ENCODE results near the gene RHOJ. TPM values are rescaled to one million over a fixed set of nuclear protein-coding genes. Genes with fewer than 3 reads are reported as not detected.
A peak's percentile ranks its signal among the peaks of the same experiment; 100 is the strongest.

The RHOJ gene
- total and polyA plus RNA-seq, 2 of the 4 experiments (the other 2 are of a cell fraction), result 9.5 to 33.9 TPM

- H3K4me2 ChIP-seq (ENCODE audit: low read depth, low read length), result no peak overlapping the region
- no peak overlapping the region for H3K4ac ChIP-seq (ENCODE audit: low read depth, low read length)
- WGBS, 2 experiments (ENCODE audit: extremely low coverage in 2 of 2, insufficient read length in 1 of 2), result no CpG with 5 or more reads among the region's 3 CpGs
- BruUV-seq (replicated peaks), result no TSS peak
- H2AK9ac ChIP-seq (replicated peaks; ENCODE audit: low read depth, low read length, poor library complexity), result no peak overlapping the region
- H2AFZ ChIP-seq (replicated peaks; ENCODE audit: low read length, poor library complexity), result no peak overlapping the region
- intact Hi-C loops (cut with micrococcal nuclease) (loop anchor here (10.0 kb wide), 1 partner anchor 1014 kb away; no protein-coding TSS in a partner anchor), dilution Hi-C loops (cut with HindIII; ENCODE audit: low sequenced_read_pairs, unreplicated experiment) (no loop called here), in situ Hi-C loops (cut with MboI; ENCODE audit: low sequenced_read_pairs) (no loop called here)
- H3K14ac ChIP-seq (replicated peaks; ENCODE audit: low read depth, low read length), result no peak overlapping the region; the same call in 1 of the 2 replicates
- no peak overlapping the region for H2BK120ac ChIP-seq (ENCODE audit: low read depth, low read length)
- no peaks in the 10 kb centered on the region for H3K36me3 ChIP-seq (ENCODE audit: control insufficient read depth, insufficient read depth, low read length)
- DNase-seq (peak; percentile 46), ATAC-seq (ENCODE audit: low read depth) (no peak)
- no peak overlapping the region for H3K4me3 ChIP-seq (ENCODE audit: insufficient read depth, low read depth, low read length)
- H3K18ac ChIP-seq (ENCODE audit: low read depth, low read length), result no peak overlapping the region
- ChIA-PET CTCF (no interaction called here), POLR2A (ENCODE audit: unreplicated experiment) (no interaction called here)
- H4K8ac ChIP-seq (ENCODE audit: low read depth in 2 of 2, low read length in 2 of 2), result no peak overlapping the region
- H3K9ac ChIP-seq (ENCODE audit: low read depth, low read length), result no peak overlapping the region
- no peak overlapping the region for H3K56ac ChIP-seq (ENCODE audit: extremely low read depth, insufficient read depth, low read length)
- H2BK5ac ChIP-seq (ENCODE audit: low read depth, low read length, poor library complexity, severe bottlenecking), result no peak overlapping the region
- H2BK20ac ChIP-seq (ENCODE audit: low read depth, low read length), result no peak overlapping the region
- H2AK5ac ChIP-seq (ENCODE audit: low read depth, low read length), result no peak overlapping the region
- H3K27me3 ChIP-seq (ENCODE audit: control insufficient read depth, insufficient read depth, low read length), result no peaks in the 10 kb centered on the region; the same call in 1 of the 2 replicates
- no peak overlapping the region for H4K91ac ChIP-seq (ENCODE audit: insufficient read depth, low read depth, low read length)
- H4K20me1 ChIP-seq (ENCODE audit: insufficient read depth, low read length), result no peaks in the 10 kb centered on the region
- H3K27ac ChIP-seq (ENCODE audit: insufficient read depth, low read length), result no peak overlapping the region
- no peak overlapping the region for H4K5ac ChIP-seq (ENCODE audit: low read depth, low read length)
- H3K9me3 ChIP-seq (ENCODE audit: control insufficient read depth, insufficient read depth, low read length), result 0 out of 2 replicates have a peak, but pooled peaks cover 2% of the 10 kb centered on the region
- H3K23ac ChIP-seq (ENCODE audit: low read depth, low read length), result no peak overlapping the region
- H3K4me1 ChIP-seq (ENCODE audit: control insufficient read depth, insufficient read depth, low read length), result peaks cover 3% of the 10 kb centered on the region; the same call in 1 of the 2 replicates
- TF ChIP-seq MAZ (IDR thresholded peaks at IDR 0.05; ENCODE audit: borderline replicate concordance, low read depth, low read length) (no peak), CTCF (conservative IDR thresholded peaks at IDR 0.05; ENCODE audit: low read depth, low read length) (no peak), FOS (IDR thresholded peaks at IDR 0.05; ENCODE audit: low read depth, low read length) (no peak), MXI1 (IDR thresholded peaks at IDR 0.05; ENCODE audit: borderline replicate concordance, low read depth, low read length) (no peak), POLR2A (IDR thresholded peaks at IDR 0.05; ENCODE audit: low read depth, low read length) (no peak)
- no peaks in the 10 kb centered on the region for H3K79me1 ChIP-seq (ENCODE audit: low read depth in 1 of 2, low read length in 2 of 2)
- no peaks in the 10 kb centered on the region for H3K9me1 ChIP-seq (ENCODE audit: insufficient read depth, low read length)
- H2BK15ac ChIP-seq (ENCODE audit: low read depth, low read length), result no peak overlapping the region
These were observed 25.3 kb upstream of the RHOJ start for GRCh38 chr14:63178912-63179311.

Measured in IMR-90 (cell line).